ENCODE results near the gene GRIK4. TPM values are rescaled to one million over a fixed set of nuclear protein-coding genes. Genes with fewer than 3 reads are reported as not detected.

Gene GRIK4
- total and polyA plus RNA-seq, 7 donors: 0.04 to 0.11 (median 0.04) TPM; not detected in 4

GRCh38 chr11:120522736-120523135, 11.2 kb downstream of the GRIK4 start:
- Histone ChIP-seq H3K4me1 (no peaks in the 10 kb centered on the region), H3K27ac (no peak overlapping the region), H3K9me3 (no peaks in the 10 kb centered on the region), H3K27me3 (ENCODE audit: insufficient read depth in 3 of 3, low read length in 2 of 3) (peaks cover 0 to 39% (median 5%) of the 10 kb centered on the region in 3 donors), H3K36me3 (ENCODE audit: insufficient read depth in 1 of 2, low read depth in 1 of 2) (no peaks in the 10 kb centered on the region), H3K4me3 (no peak overlapping the region)
- DNase-seq (no peak), ATAC-seq (no peak)
- intact Hi-C loops (cut with DNase I): no loop called here
- TF ChIP-seq CTCF (IDR thresholded peaks at IDR 0.05): no peak
- 47 to 67% (median 47%) methylated on average over 3 of the region's 3 CpGs for WGBS, 3 donors

GRCh38 chr11:120523196-120523595, 11.6 kb downstream of the GRIK4 start:
- TF ChIP-seq CTCF (IDR thresholded peaks at IDR 0.05): no peak
- Histone ChIP-seq H3K27me3 (ENCODE audit: insufficient read depth in 3 of 3, low read length in 2 of 3) (peaks cover 0 to 36% (median 5%) of the 10 kb centered on the region in 3 donors), H3K4me3 (no peak overlapping the region), H3K9me3 (no peaks in the 10 kb centered on the region), H3K27ac (no peak overlapping the region), H3K4me1 (no peaks in the 10 kb centered on the region), H3K36me3 (ENCODE audit: insufficient read depth in 1 of 2, low read depth in 1 of 2) (no peaks in the 10 kb centered on the region)
- ATAC-seq (no peak), DNase-seq (no peak)
- intact Hi-C loops (cut with DNase I): no loop called here
- 23 to 35% (median 33%) methylated on average over 12 of the region's 12 CpGs for WGBS, 3 donors

GRCh38 chr11:120524536-120525085, 13.1 kb downstream of the GRIK4 start:
- Histone ChIP-seq H3K27me3 (ENCODE audit: insufficient read depth in 3 of 3, low read length in 2 of 3) (peaks cover 0 to 31% (median 2%) of the 10 kb centered on the region in 3 donors), H3K36me3 (ENCODE audit: insufficient read depth in 1 of 2, low read depth in 1 of 2) (no peaks in the 10 kb centered on the region), H3K4me1 (no peaks in the 10 kb centered on the region), H3K27ac (no peak overlapping the region), H3K4me3 (no peak overlapping the region), H3K9me3 (no peaks in the 10 kb centered on the region)
- WGBS, 3 donors: 93 to 96% (median 94%) methylated on average over 9 of the region's 9 CpGs
- intact Hi-C loops (cut with DNase I): no loop called here
- peak in 1 of 2 donors; percentile 36 for DNase-seq
- no peak for TF ChIP-seq CTCF (IDR thresholded peaks at IDR 0.05)
- ATAC-seq: no peak

- intact Hi-C loops (cut with DNase I): no loop called here
- H3K9me3 ChIP-seq: no peaks in the 10 kb centered on the region
- peak in 1 of 2 donors; percentile 23 for DNase-seq
- H3K27ac ChIP-seq: no peak overlapping the region
- no peaks in the 10 kb centered on the region for H3K36me3 ChIP-seq (ENCODE audit: insufficient read depth in 1 of 2, low read depth in 1 of 2)
- no peak for ATAC-seq
- H3K4me1 ChIP-seq: no peaks in the 10 kb centered on the region
- H3K4me3 ChIP-seq: no peak overlapping the region
- 83 to 84% (median 84%) methylated on average over 16 of the region's 16 CpGs for whole genome bisulfite sequencing, 3 donors
- TF ChIP-seq CTCF (IDR thresholded peaks at IDR 0.05): no peak
- H3K27me3 ChIP-seq (ENCODE audit: insufficient read depth in 3 of 3, low read length in 2 of 3): peaks cover 0 to 31% (median 5%) of the 10 kb centered on the region in 3 donors
These were observed 14.0 kb downstream of the GRIK4 start for GRCh38 chr11:120525261-120526171.
